ENCODE measurements around the gene IRF2.

Gene IRF2

GRCh38 chr4:184406958-184407391 is 67.4 kb downstream of the IRF2 start:
- DNase-seq = no peak

- DNase-seq = no peak
These were observed 70.3 kb downstream of the IRF2 start for GRCh38 chr4:184404047-184404446.

GRCh38 chr4:184403384-184403781 is 71.0 kb downstream of the IRF2 start:
- DNase-seq = no peak

- no peak for DNase-seq
These were observed 71.5 kb downstream of the IRF2 start for GRCh38 chr4:184402740-184403383.

GRCh38 chr4:184402239-184402638 is 72.1 kb downstream of the IRF2 start:
- no peak for DNase-seq

- no peak for DNase-seq
These were observed 72.8 kb downstream of the IRF2 start for GRCh38 chr4:184401397-184402171.

GRCh38 chr4:184400891-184401290 is 73.5 kb downstream of the IRF2 start:
- no peak for DNase-seq

GRCh38 chr4:184400375-184400870 is 73.9 kb downstream of the IRF2 start:
- no peak for DNase-seq

- DNase-seq = no peak
These were observed 74.8 kb downstream of the IRF2 start for GRCh38 chr4:184399512-184399908.

GRCh38 chr4:184398741-184399511 is 75.4 kb downstream of the IRF2 start:
- DNase-seq = no peak

- no peak for DNase-seq
These were observed 76.7 kb downstream of the IRF2 start for GRCh38 chr4:184397516-184398163.

GRCh38 chr4:184396570-184397515 is 77.5 kb downstream of the IRF2 start:
- DNase-seq = no peak

- DNase-seq = no peak
These were observed 78.4 kb downstream of the IRF2 start for GRCh38 chr4:184395971-184396391.

GRCh38 chr4:184395451-184395917 is 78.9 kb downstream of the IRF2 start:
- DNase-seq = no peak

- DNase-seq = no peak
These were observed 81.4 kb downstream of the IRF2 start for GRCh38 chr4:184392748-184393559.

- DNase-seq = no peak
These were observed 82.0 kb downstream of the IRF2 start for GRCh38 chr4:184392316-184392715.

GRCh38 chr4:184389978-184390900 is 84.1 kb downstream of the IRF2 start:
- no peak for DNase-seq

GRCh38 chr4:184388106-184388505 is 86.2 kb downstream of the IRF2 start:
- DNase-seq = no peak

- no peak for DNase-seq
These were observed 87.0 kb downstream of the IRF2 start for GRCh38 chr4:184387351-184387750.
